Skeletal muscle tissue (tissue), 4 donors: Measurements from ENCODE around the gene RTL1. TPM values are rescaled to one million over a fixed set of nuclear protein-coding genes. Genes with fewer than 3 reads are reported as not detected.

Experiments
- H3K27ac ChIP-seq: one replicate; pipeline ENCODE4 v1.7.0; 2013; ENCODE audit warnings: mild to moderate bottlenecking, low read depth, low read length, inconsistent platforms
- H3K27me3 ChIP-seq, 3 donors: one replicate each; pipeline ENCODE4 v1.7.0; 2013; ENCODE audit warnings: low read length in 3 of 3; ENCODE audit not compliant: control insufficient read depth in 3 of 3, insufficient read depth in 3 of 3
- H3K36me3 ChIP-seq, 3 donors: one replicate each; pipeline ENCODE4 v1.7.0; 2013; ENCODE audit warnings: low read length in 3 of 3; ENCODE audit not compliant: control insufficient read depth in 3 of 3, insufficient read depth in 3 of 3
- H3K4me1 ChIP-seq, 3 donors: one replicate each; pipeline ENCODE4 v1.7.0; 2013; ENCODE audit warnings: low read length in 3 of 3, mild to moderate bottlenecking in 3 of 3; ENCODE audit not compliant: control insufficient read depth in 3 of 3, insufficient read depth in 3 of 3
- H3K4me3 ChIP-seq, 3 donors: one replicate each; pipeline ENCODE4 v1.7.0; 2013; ENCODE audit warnings: low read length in 3 of 3
- H3K9ac ChIP-seq, 3 donors: one replicate each; pipeline ENCODE4 v1.7.0; 2013; ENCODE audit warnings: low read length in 3 of 3, mild to moderate bottlenecking in 3 of 3, moderate library complexity in 2 of 3, low read depth in 1 of 3
- H3K9me3 ChIP-seq, 3 donors: one replicate each; pipeline ENCODE4 v1.7.0; 2013; ENCODE audit warnings: low read length in 3 of 3; ENCODE audit not compliant: control insufficient read depth in 3 of 3
- total RNA-seq: library from RNA; depleted of rRNA; stranded (reverse); fragments of >200 nt; gene quantifications from one replicate; pipeline ENCODE4 v1.2.3, GENCODE V29; 2014
- donor health status: Osteomylitis.

RTL1 gene
- total RNA-seq, 1 donor from 2014 or later = 9.4 TPM

GRCh38 chr14:100860556-100861187 lies 42.9 kb downstream of the RTL1 start:
- H3K27ac ChIP-seq = no peak overlapping the region
- H3K36me3 ChIP-seq = no peaks in the 10 kb centered on the region
- no peak overlapping the region for H3K4me3 ChIP-seq
- no peaks in the 10 kb centered on the region for H3K9me3 ChIP-seq
- H3K9ac ChIP-seq = no peak overlapping the region
- H3K27me3 ChIP-seq = peaks cover 0 to 31% (median 12%) of the 10 kb centered on the region in 3 donors
- peaks cover 0 to 5% (median 2%) of the 10 kb centered on the region in 3 donors for H3K4me1 ChIP-seq

GRCh38 chr14:100859781-100860180 lies 43.7 kb downstream of the RTL1 start:
- Histone ChIP-seq H3K9ac (no peak overlapping the region), H3K4me1 (peaks cover 0 to 5% (median 2%) of the 10 kb centered on the region in 3 donors), H3K27ac (no peak overlapping the region), H3K36me3 (no peaks in the 10 kb centered on the region), H3K4me3 (no peak overlapping the region), H3K9me3 (no peaks in the 10 kb centered on the region), H3K27me3 (peaks cover 0 to 28% (median 9%) of the 10 kb centered on the region in 3 donors)

- H3K9ac ChIP-seq = no peak overlapping the region
- H3K9me3 ChIP-seq = no peaks in the 10 kb centered on the region
- no peak overlapping the region for H3K4me3 ChIP-seq
- H3K4me1 ChIP-seq = peaks cover 0 to under 1% (median 0%) of the 10 kb centered on the region in 3 donors
- no peak overlapping the region for H3K27ac ChIP-seq
- H3K36me3 ChIP-seq = no peaks in the 10 kb centered on the region
- peaks cover 0 to 25% (median 9%) of the 10 kb centered on the region in 3 donors for H3K27me3 ChIP-seq
Observed at GRCh38 chr14:100858838-100859220, 44.7 kb downstream of the RTL1 start.

- no peak overlapping the region for H3K27ac ChIP-seq
- peaks cover 0 to 23% (median 9%) of the 10 kb centered on the region in 3 donors for H3K27me3 ChIP-seq
- no peak overlapping the region for H3K4me3 ChIP-seq
- H3K9ac ChIP-seq = no peak overlapping the region
- no peaks in the 10 kb centered on the region for H3K36me3 ChIP-seq
- no peaks in the 10 kb centered on the region for H3K4me1 ChIP-seq
- no peaks in the 10 kb centered on the region for H3K9me3 ChIP-seq
Observed at GRCh38 chr14:100857923-100858837, 45.3 kb downstream of the RTL1 start.

GRCh38 chr14:100857233-100857922 lies 46.1 kb downstream of the RTL1 start:
- no peak overlapping the region for H3K4me3 ChIP-seq
- no peaks in the 10 kb centered on the region for H3K36me3 ChIP-seq
- no peak overlapping the region for H3K9ac ChIP-seq
- peaks cover 0 to 20% (median 9%) of the 10 kb centered on the region in 3 donors for H3K27me3 ChIP-seq
- no peak overlapping the region for H3K27ac ChIP-seq
- H3K4me1 ChIP-seq = no peaks in the 10 kb centered on the region
- H3K9me3 ChIP-seq = no peaks in the 10 kb centered on the region

GRCh38 chr14:100856056-100856950 lies 47.2 kb downstream of the RTL1 start:
- H3K36me3 ChIP-seq = no peaks in the 10 kb centered on the region
- no peaks in the 10 kb centered on the region for H3K9me3 ChIP-seq
- H3K4me3 ChIP-seq = no peak overlapping the region
- H3K27ac ChIP-seq = no peak overlapping the region
- no peak overlapping the region for H3K9ac ChIP-seq
- H3K27me3 ChIP-seq = peaks cover 0 to 17% (median 7%) of the 10 kb centered on the region in 3 donors
- no peaks in the 10 kb centered on the region for H3K4me1 ChIP-seq

GRCh38 chr14:100855256-100855930 lies 48.1 kb downstream of the RTL1 start:
- Histone ChIP-seq H3K27me3 (peaks cover 0 to 14% (median 6%) of the 10 kb centered on the region in 3 donors), H3K4me1 (no peaks in the 10 kb centered on the region), H3K27ac (no peak overlapping the region), H3K36me3 (no peaks in the 10 kb centered on the region), H3K9me3 (no peaks in the 10 kb centered on the region), H3K9ac (no peak overlapping the region), H3K4me3 (no peak overlapping the region)

- no peaks in the 10 kb centered on the region for H3K36me3 ChIP-seq
Observed at GRCh38 chr14:100854435-100854834, 49.1 kb downstream of the RTL1 start.

More at GRCh38 chr14:100854435-100854834, 49.1 kb downstream of the RTL1 start:
- Histone ChIP-seq H3K9me3 (no peaks in the 10 kb centered on the region), H3K4me3 (no peak overlapping the region), H3K27ac (no peak overlapping the region), H3K4me1 (no peaks in the 10 kb centered on the region), H3K9ac (no peak overlapping the region), H3K27me3 (peaks cover 0 to 14% (median 6%) of the 10 kb centered on the region in 3 donors)
